ENCODE data around the gene ATP13A5. TPM values are rescaled to one million over a fixed set of nuclear protein-coding genes. Genes with fewer than 3 reads are reported as not detected.

The ATP13A5 gene
- total and polyA plus RNA-seq, 3 donors from 2014 or later: 0.16 to 0.26 (median 0.25) TPM

- Histone ChIP-seq H3K4me3 (no peak overlapping the region), H3K27ac (no peak overlapping the region), H3K4me1 (no peaks in the 10 kb centered on the region), H3K36me3 (ENCODE audit: low read depth, missing control alignments) (no peaks in the 10 kb centered on the region), H3K9me3 (no peaks in the 10 kb centered on the region), H3K27me3 (no peaks in the 10 kb centered on the region)
- TF ChIP-seq CTCF (IDR thresholded peaks at IDR 0.05): no peak
- TF ChIP-seq POLR2A (IDR thresholded peaks at IDR 0.05): no peak
- DNase-seq: no peak
- 93 to 100% methylated on average over 1 of the region's 1 CpG for WGBS, 2 donors
- intact Hi-C loops (cut with DNase I; ENCODE audit: low total_unique reads): no loop called here
Measured at GRCh38 chr3:193261970-193262369, 116.6 kb downstream of the ATP13A5 start.

- no peak for DNase-seq
- TF ChIP-seq CTCF (IDR thresholded peaks at IDR 0.05) (peak in 1 of 3 experiments; percentile 35), POLR2A (IDR thresholded peaks at IDR 0.05) (no peak)
Measured at GRCh38 chr3:193253986-193254660, 124.4 kb downstream of the ATP13A5 start.

GRCh38 chr3:193250492-193250891 lies 128.1 kb downstream of the ATP13A5 start:
- Histone ChIP-seq H3K36me3 (ENCODE audit: low read depth, missing control alignments) (no peaks in the 10 kb centered on the region), H3K4me1 (no peaks in the 10 kb centered on the region), H3K4me3 (no peak overlapping the region), H3K27me3 (no peaks in the 10 kb centered on the region), H3K9me3 (peaks cover 3% of the 10 kb centered on the region), H3K27ac (no peak overlapping the region)
- intact Hi-C loops (cut with DNase I; ENCODE audit: low total_unique reads): no loop called here
- no peak for TF ChIP-seq CTCF (IDR thresholded peaks at IDR 0.05)
- TF ChIP-seq POLR2A (IDR thresholded peaks at IDR 0.05): no peak
- DNase-seq: no peak
- 97 to 99% methylated on average over 4 of the region's 4 CpGs for WGBS, 2 donors

More at GRCh38 chr3:193253986-193254660, 124.4 kb downstream of the ATP13A5 start:
- Histone ChIP-seq H3K4me3 (no peak overlapping the region), H3K4me1 (no peaks in the 10 kb centered on the region), H3K27me3 (no peaks in the 10 kb centered on the region), H3K9me3 (peaks cover 1% of the 10 kb centered on the region), H3K27ac (no peak overlapping the region), H3K36me3 (ENCODE audit: low read depth, missing control alignments) (no peaks in the 10 kb centered on the region)
- 74 to 76% methylated on average over 3 of the region's 3 CpGs for WGBS, 2 donors
- intact Hi-C loops (cut with DNase I; ENCODE audit: low total_unique reads): no loop called here

GRCh38 chr3:193248848-193249468 lies 129.6 kb downstream of the ATP13A5 start:
- intact Hi-C loops (cut with DNase I; ENCODE audit: low total_unique reads): no loop called here
- Histone ChIP-seq H3K27ac (no peak overlapping the region), H3K36me3 (ENCODE audit: low read depth, missing control alignments) (no peaks in the 10 kb centered on the region), H3K9me3 (peaks cover 3% of the 10 kb centered on the region), H3K4me1 (no peaks in the 10 kb centered on the region), H3K4me3 (no peak overlapping the region), H3K27me3 (no peaks in the 10 kb centered on the region)
- no peak for TF ChIP-seq CTCF (IDR thresholded peaks at IDR 0.05)
- TF ChIP-seq POLR2A (IDR thresholded peaks at IDR 0.05): no peak
- no peak for DNase-seq
- 50 to 76% methylated on average over 2 of the region's 2 CpGs for WGBS, 2 donors
